KBM-7 (cell line): ENCODE data around the gene ANKMY2.
"Not testable (repeated sequence)": the region's sequence is repeated elsewhere in the genome, so short reads cannot be mapped to it uniquely, and the experiment has no call there.

ENCODE experiments used
- DNase-seq: peaks from one replicate; pipeline ENCODE4 v3.0.0-alpha.2; 2015
- in situ Hi-C: fragments of 300-500 bp; cut with MboI; formaldehyde crosslinking; loops from 2 replicates; pipeline ENCODE4 v1.14.3; 2020; ENCODE audit warnings: low sequenced_read_pairs, low pct_unique_long_range_greater_than_20kb, mixed read lengths

The ANKMY2 gene

DNA sequence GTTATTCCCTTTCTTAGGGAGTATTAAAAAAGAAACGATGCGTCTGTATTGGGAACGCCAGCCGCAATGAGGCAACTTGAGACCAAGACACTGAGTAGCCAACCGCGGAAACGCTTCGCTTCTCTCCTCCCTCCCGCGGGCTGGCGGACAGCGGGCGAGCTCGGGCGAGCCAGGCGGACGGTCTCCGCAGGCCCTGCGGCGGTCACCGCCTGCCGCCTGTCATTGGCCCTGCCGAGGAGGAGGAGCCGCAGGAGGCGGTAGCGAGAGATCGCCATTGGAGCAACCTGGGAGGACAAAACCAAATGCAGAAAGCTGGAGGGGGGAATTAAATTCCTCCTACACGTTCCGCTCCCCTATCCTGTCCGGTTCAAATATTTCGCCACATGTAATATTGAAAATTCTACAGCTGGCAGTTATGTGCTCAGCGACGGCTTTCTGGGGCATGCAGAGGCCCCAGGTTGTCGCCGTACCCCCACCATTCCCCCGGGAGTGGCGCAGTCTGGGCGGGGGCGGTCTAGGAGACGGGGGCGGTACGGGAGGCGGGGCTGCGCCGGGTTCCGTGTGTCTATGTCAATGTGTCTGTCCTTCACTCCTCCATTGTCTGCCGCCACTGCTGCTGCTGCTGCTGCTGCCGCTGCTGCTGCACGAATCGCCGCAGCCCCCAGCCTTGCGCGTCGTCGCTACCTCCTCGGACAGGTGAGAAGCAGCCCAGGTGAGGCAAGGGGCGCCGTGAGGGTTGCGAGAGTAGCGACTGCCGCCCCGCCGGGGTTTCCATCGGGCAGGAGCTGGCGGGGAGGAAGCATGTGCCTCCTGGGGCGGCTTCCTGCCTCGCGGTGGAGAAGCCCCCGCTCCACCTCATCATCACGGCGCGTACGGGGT, at the start of gene ANKMY2, which contains the start of gene BZW2:
Gene ANKMY2, minus strand, starts transcription at position 162 of the 879 bp plus-strand sequence. CDS start 181 bp downstream, outside the sequence.
Gene BZW2, plus strand, starts transcription at position 589 of the 879 bp plus-strand sequence. CDS start 19,263 bp downstream, outside the sequence.
- DNase-seq, result peak; percentile 96
- in situ Hi-C loops, result no loop called here

DNA sequence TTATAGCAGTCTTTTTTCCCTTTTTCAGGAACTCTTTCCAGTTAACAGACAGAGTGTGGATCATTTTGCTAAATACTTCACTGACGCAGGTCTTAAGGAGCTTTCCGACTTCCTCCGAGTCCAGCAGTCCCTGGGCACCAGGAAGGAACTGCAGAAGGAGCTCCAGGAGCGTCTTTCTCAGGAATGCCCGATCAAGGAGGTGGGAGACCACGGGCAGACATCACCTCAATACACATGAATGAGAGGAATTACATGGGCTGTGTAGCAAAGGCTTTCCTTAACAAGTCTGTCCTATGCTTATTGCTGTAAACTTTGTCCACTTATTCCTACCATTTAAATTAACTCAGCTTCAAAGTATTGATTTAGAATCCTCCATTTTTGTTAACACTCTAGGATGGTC, 49.3 kb upstream of the ANKMY2 start:
- DNase-seq, result no peak
- in situ Hi-C loops, result no loop called here

DNA sequence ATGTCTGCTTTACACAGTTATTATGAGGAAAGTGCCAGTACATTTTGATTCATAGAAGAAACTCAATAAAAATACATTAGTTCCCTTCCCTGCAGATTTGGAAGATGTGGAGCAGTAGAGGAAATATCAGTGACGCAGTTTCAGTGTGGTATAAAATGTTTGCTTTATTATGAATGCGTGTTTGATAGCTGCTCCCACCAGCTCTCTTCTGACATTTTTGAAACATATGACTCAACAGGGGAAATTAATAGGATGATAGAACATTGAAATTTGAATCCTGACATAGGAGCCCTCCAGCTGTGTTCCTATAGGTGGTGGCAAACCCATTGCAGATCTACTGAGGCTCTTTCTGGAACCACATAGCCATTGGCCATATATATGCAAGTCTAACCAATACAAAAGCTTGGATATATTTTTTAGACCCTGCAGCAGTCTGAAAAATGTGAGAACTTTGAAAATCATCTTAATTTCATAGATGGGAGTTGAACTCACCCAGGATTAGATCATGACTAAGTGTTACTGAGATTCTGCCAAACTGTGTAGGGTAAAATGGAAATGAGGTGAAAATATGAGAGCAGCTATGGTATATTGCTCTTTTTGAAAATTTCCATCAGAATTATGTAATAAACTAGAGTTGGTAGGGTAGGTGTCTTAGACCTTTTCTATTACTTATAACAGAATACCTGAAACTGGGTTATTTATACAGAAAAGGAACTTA, 48.2 kb upstream of the ANKMY2 start:
- in situ Hi-C loops, result no loop called here
- no peak for DNase-seq

DNA sequence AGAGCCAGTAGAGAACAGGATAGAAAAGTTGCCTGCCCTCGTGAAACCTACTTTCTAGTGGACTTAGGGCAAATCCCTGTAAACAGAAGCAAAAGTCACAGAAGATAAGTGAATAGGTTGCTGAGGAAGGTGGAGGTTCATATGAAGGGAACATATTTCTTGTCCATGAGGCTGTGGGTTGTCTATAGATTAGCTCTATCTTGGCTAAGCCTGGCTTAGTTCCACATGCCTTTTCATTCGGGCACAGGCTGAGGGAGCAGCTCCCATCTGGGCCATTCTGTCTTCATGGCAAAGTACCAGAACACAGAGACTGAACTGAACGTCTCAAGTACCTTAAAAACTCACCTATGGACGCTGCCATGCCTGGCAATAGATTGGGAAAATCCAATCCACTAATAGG, 45.7 kb upstream of the ANKMY2 start:
- in situ Hi-C loops, result no loop called here
- DNase-seq, result no peak

DNA sequence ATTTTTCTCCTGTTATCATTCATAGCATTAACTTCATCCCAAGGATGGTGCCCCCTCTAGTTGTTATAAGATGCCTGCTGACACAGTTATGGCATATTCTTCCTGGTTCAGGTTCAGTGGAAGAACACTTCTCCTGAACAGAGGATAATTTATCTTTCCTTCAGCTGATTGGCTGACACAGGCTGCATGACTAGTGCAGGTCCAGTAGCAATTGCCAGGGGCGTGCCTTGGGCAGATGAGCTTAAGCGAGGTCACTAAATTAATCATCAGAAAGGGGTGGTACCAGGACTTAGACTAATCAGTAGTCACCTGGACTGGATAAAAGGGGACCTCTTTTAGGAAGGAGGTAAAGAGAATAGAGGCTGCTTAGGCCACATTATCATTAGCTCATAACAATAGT, 42.7 kb upstream of the ANKMY2 start:
- DNase-seq, result no peak
- in situ Hi-C loops, result no loop called here

DNA sequence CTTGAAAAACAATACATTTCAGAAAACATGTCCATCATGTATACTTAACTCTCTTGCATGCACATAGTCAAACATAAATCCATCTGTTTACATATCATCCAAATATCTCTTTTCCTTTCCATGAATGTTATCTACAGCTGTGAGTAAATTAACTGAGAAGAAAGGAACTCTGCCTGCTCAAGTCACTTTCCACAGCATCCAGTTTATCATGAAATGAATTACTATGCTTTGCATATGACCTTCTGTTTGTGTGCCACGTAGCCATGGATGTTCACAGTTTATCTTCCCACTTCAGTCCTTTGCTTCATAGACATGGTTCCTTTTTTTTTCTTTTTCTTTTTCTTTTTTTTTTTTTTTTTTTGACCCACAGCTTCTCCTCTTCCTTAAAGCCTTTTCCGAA, 40.0 kb upstream of the ANKMY2 start:
- in situ Hi-C loops, result no loop called here
- DNase-seq, result no peak

DNA sequence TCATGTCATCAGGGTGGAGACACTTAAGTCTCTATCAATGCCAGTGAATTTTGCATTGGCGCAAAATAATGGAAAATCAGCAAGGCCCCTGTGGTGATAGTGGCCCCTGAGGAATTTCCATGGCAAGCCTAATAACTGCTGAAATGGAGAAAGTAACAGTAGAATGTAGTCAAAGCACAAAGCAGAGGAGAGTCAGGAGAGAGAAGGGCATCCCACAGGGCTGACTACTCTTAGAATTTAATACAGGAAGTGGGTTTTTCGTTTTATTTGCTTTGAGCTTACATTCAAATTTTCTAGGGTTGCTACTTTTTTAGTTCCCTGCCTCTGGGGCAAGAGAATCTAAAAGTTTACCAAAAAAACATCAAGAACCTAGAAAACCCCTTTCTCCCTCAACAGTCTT, 39.4 kb upstream of the ANKMY2 start:
- in situ Hi-C loops, result no loop called here
- DNase-seq, result no peak

DNA sequence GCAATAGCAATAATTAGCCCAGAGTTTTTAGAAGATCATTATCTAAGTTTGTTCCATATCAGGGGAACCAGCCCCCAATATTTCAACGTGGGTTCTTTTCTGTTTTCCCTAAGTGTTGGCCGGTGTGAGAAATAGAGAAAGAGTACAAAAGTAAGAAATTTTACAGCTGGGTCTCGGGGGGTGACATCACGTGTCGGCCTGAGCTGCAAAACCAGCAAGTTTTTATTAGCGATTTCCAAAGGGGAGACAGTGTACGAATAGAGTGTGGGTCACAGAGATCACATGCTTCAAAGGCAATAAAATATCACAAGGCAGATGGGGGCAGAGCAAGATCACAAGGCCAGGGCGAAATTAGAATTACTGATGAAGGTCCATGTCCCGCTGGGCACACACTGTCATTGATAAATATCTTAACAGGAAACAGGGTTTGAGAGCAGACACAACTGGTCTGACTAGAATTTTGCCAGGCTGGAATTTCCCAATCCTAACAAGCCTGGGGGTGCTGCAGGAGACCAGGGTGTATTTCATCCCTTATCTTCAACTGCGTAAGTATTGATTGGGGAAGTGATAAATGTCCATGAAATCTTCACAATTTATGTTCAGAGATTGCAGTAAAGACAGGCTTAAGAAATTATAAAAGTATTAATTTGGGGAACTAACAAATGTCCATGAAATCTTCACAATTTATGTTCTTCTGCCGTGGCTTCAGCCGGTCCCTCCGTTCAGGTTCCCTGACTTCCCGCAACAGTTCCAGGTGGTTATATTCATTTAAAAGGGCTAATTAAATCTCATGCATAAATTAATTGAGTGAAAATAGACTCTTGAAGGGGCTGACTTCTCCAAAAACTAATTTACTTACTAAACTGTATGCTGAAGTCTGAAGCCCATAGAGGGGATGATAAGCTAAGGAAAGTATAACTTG, 33.4 kb upstream of the ANKMY2 start:
- DNase-seq, in situ Hi-C loops: not testable (repeated sequence)

DNA sequence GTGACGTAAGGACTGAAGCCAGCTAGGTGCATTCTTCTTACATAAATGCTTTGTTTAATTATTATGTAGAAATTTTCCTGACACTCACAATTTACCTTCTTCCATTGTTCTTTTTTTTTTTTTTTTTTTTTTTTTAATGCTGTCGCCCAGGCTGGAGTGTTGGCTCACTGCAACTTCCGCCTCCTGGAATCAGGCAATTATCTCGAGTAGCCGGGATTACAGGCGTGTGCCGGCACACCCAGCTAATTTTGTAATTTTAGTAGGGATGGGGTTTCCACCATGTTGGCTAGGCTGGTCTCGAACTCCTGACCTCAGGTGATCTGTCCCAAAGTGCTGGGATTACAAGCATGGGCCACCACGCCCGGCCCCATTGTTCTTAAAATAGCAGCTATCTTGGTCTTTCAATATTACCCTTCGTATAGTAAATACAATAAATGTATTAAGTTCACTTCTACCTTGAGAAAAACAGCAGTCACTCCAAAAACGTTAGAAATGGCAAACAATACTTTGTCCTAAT, 32.5 kb upstream of the ANKMY2 start:
- no peak for DNase-seq
- in situ Hi-C loops, result no loop called here

DNA sequence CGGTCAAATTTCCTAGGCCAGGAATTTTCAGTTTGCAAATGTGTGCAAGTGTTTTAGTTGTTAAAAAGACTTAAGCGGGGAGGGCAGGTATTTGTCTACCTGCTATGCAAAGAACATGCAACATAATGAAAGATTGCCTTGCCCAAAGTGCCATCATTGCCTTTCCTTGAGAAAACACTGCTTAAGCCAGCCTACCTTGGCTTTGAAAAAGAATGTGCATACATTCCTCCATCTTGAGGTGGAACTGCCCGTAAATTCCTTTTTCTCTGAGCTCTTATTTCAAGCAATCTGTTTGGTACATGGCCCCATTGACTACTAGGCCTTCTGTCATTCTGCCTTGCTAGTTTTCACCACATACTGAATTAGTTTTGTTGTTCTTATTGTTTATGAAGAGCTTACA, 29.7 kb upstream of the ANKMY2 start:
- in situ Hi-C loops, result no loop called here
- DNase-seq, result no peak

DNA sequence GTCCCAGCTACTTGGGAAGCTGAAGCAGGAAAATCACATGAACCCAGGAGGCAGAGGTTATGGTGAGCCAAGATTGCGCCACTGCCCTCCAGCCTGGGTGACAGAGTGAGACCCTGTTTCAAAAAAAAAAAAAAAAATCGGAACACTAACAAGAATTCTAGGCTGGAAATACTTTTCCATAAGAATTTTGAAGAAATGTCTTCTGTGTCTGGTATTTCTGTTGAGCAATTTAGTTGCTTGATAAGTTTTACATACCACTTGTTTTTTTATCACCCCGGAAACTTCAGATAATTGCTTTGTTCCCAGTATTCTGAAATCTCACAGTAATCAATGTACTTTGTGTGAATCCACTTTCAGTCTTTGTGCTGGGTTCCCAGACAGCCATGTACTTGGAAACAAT, 26.3 kb upstream of the ANKMY2 start:
- in situ Hi-C loops, result no loop called here
- no peak for DNase-seq

DNA sequence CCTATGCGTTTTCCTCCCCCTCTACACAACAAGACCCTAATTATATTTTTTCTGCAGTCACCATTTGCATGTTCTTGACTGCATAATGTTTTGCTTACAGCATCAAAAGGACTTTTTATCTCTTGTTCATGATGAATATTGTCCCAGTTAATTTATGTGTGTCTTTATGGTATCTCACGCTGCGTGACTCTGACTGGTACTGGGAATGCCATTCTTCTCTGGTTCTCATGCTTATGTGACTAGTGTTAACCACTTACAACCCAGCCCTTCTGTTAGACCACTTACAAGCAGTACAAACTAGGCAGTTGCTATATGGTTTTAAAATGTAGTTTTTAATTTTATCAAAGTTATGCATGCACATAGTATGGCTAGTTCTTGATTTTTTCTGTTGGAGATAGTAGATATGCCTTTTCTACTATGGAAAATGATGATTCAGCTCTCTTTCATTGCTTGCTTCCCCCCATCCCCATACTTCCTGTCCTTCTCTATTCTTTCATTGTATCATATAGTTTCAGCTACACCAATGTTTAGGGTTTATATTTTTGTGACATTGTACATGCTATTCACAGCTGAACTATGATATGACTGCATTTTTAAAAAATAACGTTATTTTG, 25.3 kb upstream of the ANKMY2 start:
- in situ Hi-C loops, result no loop called here
- no peak for DNase-seq

DNA sequence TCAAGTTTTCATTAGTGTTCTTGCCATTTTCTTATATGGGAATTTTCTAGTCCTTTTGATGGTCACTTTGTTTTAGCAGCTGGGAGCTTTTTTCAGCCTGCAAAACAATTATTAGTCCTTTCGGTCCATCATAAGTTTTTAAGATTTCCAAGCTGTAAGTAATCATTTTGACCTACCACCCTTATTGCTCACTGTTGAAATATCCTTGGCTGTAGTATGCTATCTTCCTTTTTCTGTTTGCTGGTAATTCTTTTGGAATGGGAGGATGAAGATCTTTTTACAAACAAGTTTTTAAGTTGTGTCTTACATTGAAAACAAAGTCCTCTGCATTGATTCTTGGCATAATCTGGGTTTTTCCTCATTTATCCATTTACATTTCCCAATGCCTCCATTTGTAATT, 24.5 kb upstream of the ANKMY2 start:
- DNase-seq, result no peak
- in situ Hi-C loops, result no loop called here

DNA sequence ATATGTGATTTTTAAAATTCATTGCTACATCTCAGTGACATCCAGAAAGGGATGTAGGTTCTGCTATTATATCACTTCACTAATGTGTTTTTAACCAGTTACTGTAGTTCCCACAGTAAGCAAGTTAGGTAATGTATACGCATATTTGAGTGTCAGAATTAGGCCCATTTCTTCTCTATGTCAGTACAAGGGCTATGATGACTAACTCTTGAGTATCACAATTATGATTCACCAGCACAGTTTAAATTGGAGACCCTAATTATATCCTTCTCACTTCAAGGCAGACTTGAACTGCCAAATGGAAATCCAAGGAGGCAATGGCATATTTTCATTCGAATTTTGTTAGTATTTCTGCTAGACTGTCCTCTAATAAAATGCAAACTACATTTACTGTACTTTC, 24.0 kb upstream of the ANKMY2 start:
- no peak for DNase-seq
- in situ Hi-C loops, result no loop called here

DNA sequence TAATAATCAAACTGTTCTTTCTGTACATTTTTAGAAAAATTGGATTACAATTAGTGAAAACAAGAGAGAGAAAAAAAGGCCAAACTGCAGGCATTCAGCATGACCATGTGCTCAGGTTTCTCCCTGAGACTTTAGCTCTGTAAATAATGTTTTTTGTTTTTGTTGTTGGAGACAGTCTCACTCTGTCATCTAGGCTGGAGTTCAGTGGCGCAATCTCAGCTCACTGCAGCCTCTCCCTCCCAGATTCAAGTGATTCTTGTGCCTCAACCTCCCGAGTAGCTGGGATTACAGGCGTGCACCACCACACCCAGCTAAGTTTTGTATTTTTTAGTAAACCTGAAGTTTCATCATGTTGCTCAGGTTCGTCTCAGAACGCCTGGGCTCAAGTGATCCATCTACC, 23.4 kb upstream of the ANKMY2 start:
- no peak for DNase-seq
- in situ Hi-C loops, result no loop called here

DNA sequence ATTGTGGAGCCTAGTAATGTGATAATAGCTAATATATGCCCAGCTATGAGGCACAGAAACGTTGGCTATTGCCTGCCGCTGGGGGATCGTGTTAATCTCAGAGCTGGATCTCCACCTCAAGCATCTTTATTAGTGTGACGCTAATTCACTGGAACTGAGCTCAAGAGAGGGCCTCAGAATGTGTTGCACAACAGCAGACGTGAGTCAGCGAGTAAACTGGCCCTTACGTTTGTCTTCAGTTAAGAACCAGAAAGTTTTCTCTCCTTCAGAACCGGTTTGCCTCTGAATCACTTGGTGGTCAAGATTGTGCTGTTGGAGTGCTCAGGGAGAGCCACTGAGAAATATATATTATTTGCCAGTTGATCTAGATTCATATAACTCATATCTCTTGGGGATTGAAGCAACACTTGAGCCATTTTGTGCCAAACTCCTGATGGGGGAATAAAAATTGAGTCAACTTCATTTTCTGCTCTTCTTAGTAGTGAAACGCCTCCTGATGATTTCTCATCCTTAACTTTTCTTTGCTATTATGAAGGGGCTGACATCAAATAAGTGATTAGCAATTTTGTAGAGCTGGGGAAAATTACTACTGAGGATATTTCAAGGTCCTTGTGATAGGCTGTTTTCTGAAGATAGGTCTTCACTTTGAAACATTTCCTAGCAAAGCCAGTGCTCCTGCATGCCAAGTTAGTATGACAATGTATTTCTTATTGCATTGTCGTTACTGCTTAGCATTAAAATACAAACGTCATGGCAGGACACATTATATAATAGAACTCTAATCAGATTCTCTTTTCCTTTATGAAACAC, 22.7 kb upstream of the ANKMY2 start:
- peak; percentile 33 for DNase-seq
- in situ Hi-C loops, result no loop called here

DNA sequence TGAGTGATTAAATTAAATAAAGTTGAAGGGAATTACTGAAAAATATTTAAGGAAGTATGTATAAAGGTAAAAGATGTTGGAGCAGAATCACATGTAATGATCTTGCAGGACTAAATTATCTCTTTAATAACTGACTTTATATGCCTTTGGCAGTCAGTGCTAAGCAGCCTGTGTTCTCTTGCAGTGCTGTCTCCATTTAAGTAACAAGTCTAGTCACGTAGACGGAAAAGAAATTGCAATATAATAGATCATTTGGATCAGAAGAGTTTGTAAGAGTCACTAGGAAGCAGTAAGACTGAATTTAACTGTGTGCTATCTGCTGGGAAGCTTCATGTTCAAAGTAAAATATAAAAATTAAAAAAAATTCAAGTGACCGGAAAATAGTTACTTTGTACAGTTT, 21.8 kb upstream of the ANKMY2 start:
- no peak for DNase-seq
- in situ Hi-C loops, result no loop called here

DNA sequence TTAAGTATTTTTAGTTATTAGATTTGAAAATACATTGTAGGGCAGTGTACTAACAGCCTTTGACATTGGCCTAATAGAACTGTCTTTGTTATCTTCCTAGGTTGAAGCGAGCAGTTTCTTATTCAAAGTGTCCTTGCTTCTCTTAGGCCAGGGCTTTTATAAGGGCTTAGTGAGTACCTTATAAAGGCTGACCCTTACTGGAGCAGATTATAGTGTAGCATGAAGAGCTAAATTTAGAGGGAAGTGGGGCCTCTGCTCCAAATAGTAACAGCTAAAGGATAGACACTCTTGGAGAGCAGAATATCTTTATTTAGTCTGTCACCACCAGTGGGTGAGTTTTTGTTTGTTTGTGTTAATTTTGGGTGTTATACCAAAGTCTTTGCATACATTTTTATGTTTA, 16.4 kb upstream of the ANKMY2 start:
- no peak for DNase-seq
- in situ Hi-C loops, result no loop called here
